CD14-positive monocyte (primary cell): ENCODE data around the gene NEO1. TPM values are rescaled to one million over a fixed set of nuclear protein-coding genes. Genes with fewer than 3 reads are reported as not detected.

Experiments used
- DNase-seq, 3 donors: peaks; one replicate each; pipeline ENCODE4 v3.0.0-alpha.2; 2011 to 2022
- H2AFZ ChIP-seq: 2 replicates; pipeline ENCODE4 v1.6.0; 2012; ENCODE audit warnings: mild to moderate bottlenecking, low read depth, low read length, inconsistent platforms; ENCODE audit not compliant: insufficient read depth, poor library complexity, severe bottlenecking
- H3K27ac ChIP-seq, 2 donors: 1 replicate in 1 of 2; 2 replicates in 1 of 2; pipeline ENCODE4 v1.5.1; 2012 to 2013; ENCODE audit warnings: low read length in 2 of 2, control low read depth in 1 of 2, inconsistent platforms in 1 of 2, low read depth in 1 of 2, mild to moderate bottlenecking in 1 of 2
- H3K27me3 ChIP-seq, 2 donors: one replicate each; pipeline versions ENCODE4 v1.6.0 to v1.6.1; 2011 to 2013; ENCODE audit warnings: low read length in 2 of 2; ENCODE audit not compliant: control insufficient read depth in 2 of 2, insufficient read depth in 2 of 2
- H3K36me3 ChIP-seq, 2 donors: replicated peaks in 1 of 2; 1 replicate in 1 of 2; 2 replicates in 1 of 2; pipeline versions ENCODE4 v1.5.1 to v1.6.1; 2012 to 2013; ENCODE audit warnings: low read length in 2 of 2, control low read depth in 1 of 2, inconsistent platforms in 1 of 2, mild to moderate bottlenecking in 1 of 2; ENCODE audit not compliant: insufficient read depth in 2 of 2, control insufficient read depth in 1 of 2
- H3K4me1 ChIP-seq, 2 donors: 1 replicate in 1 of 2; 2 replicates in 1 of 2; pipeline versions ENCODE4 v1.5.1 to v1.6.1; 2012 to 2013; ENCODE audit warnings: low read length in 2 of 2, control low read depth in 1 of 2, inconsistent platforms in 1 of 2, mild to moderate bottlenecking in 1 of 2, moderate library complexity in 1 of 2; ENCODE audit not compliant: insufficient read depth in 2 of 2, control insufficient read depth in 1 of 2
- H3K4me2 ChIP-seq: replicated peaks from 2 replicates; pipeline ENCODE3; 2012; ENCODE audit warnings: low read length, moderate library complexity, mild to moderate bottlenecking; ENCODE audit not compliant: poor library complexity, severe bottlenecking; ENCODE audit errors: extremely low read depth
- H3K4me3 ChIP-seq, 3 experiments: fragments of 200-600 bp in 1 of 3; sonication (generic) in 1 of 3; replicated peaks in 1 of 3; 1 replicate in 2 of 3; 2 replicates in 1 of 3; pipeline ENCODE4 v1.5.1; 2011 to 2013; ENCODE audit warnings: low read length in 3 of 3, mild to moderate bottlenecking in 3 of 3, control low read depth in 2 of 3, low read depth in 2 of 3, inconsistent platforms in 1 of 3, moderate library complexity in 1 of 3
- H3K79me2 ChIP-seq: 2 replicates; pipeline ENCODE4 v1.6.0; 2012; ENCODE audit warnings: mild to moderate bottlenecking, control low read depth, inconsistent platforms, low read length, moderate library complexity; ENCODE audit not compliant: insufficient read depth
- H3K9ac ChIP-seq: 2 replicates; pipeline ENCODE4 v1.6.0; 2017; ENCODE audit warnings: low read length, mild to moderate bottlenecking; ENCODE audit not compliant: insufficient read depth, poor library complexity, severe bottlenecking
- H3K9me3 ChIP-seq, 2 donors: replicated peaks in 1 of 2; 1 replicate in 1 of 2; 2 replicates in 1 of 2; pipeline versions ENCODE4 v1.5.1 to v1.6.1; 2012 to 2013; ENCODE audit warnings: low read length in 2 of 2, control low read depth in 1 of 2; ENCODE audit not compliant: control insufficient read depth in 1 of 2, insufficient read depth in 1 of 2
- H4K20me1 ChIP-seq: 2 replicates; pipeline ENCODE4 v1.6.0; 2012; ENCODE audit warnings: mild to moderate bottlenecking, low read length, control low read depth, moderate library complexity; ENCODE audit not compliant: insufficient read depth
- H3K27ac Mint-ChIP-seq, 7 donors: one replicate each; pipeline ENCODE4 v1.8.0; 2020; ENCODE audit warnings: mild to moderate bottlenecking in 7 of 7, mixed read lengths in 7 of 7, moderate library complexity in 6 of 7, inconsistent platforms in 2 of 7
- H3K27me3 Mint-ChIP-seq, 3 donors: one replicate each; pipeline ENCODE4 v1.8.0; 2021 to 2022; ENCODE audit warnings: low read depth in 3 of 3, mild to moderate bottlenecking in 3 of 3, mixed read lengths in 3 of 3, moderate library complexity in 3 of 3, inconsistent platforms in 1 of 3
- H3K36me3 Mint-ChIP-seq, 2 donors: one replicate each; pipeline ENCODE4 v1.8.0; 2020; ENCODE audit warnings: mixed read lengths in 2 of 2, inconsistent platforms in 1 of 2, mild to moderate bottlenecking in 1 of 2
- H3K4me1 Mint-ChIP-seq: one replicate; pipeline ENCODE4 v1.8.0; 2020; ENCODE audit warnings: mild to moderate bottlenecking, mixed read lengths
- H3K4me3 Mint-ChIP-seq, 2 donors: one replicate each; pipeline ENCODE4 v1.8.0; 2020; ENCODE audit warnings: mild to moderate bottlenecking in 2 of 2, mixed read lengths in 2 of 2, moderate library complexity in 1 of 2
- H3K9me3 Mint-ChIP-seq, 7 donors: one replicate each; pipeline ENCODE4 v1.8.0; 2020 to 2022; ENCODE audit warnings: mixed read lengths in 7 of 7, mild to moderate bottlenecking in 6 of 7, moderate library complexity in 6 of 7, inconsistent platforms in 2 of 7
- CTCF ChIP-seq: fragments of 200-600 bp; IDR thresholded peaks from one replicate; pipeline ENCODE4 v1.8.0; 2022; ENCODE audit warnings: antibody characterized with exemption, mild to moderate bottlenecking
- WGBS: methylation state at CpG from one replicate; pipeline ENCODE4 v1.1.5; 2013; ENCODE audit warnings: missing lambda C conversion rate; ENCODE audit not compliant: insufficient coverage; 5-methylcytosine and 5-hydroxymethylcytosine counted together
- intact Hi-C, 2 donors: fragments of 100-400 bp; cut with micrococcal nuclease; formaldehyde crosslinking; loops; one replicate each; pipeline versions ENCODE4 v1.15.0 to v1.15.1; 2023
- polyA plus RNA-seq, 3 donors: library from polyadenylated mRNA; depleted of rRNA in 1 of 3; unstranded in 2 of 3; stranded (reverse) in 1 of 3; fragments of 300-500 nt in 2 of 3; fragments of >200 nt in 1 of 3; fragmentation: Illumina TruSeq in 2 of 3; gene quantifications; 1 replicate in 2 of 3; 2 replicates in 1 of 3; pipeline ENCODE4 v1.2.3, GENCODE V29; 2012 to 2021

The NEO1 gene
- polyA plus RNA-seq, 3 donors: 0.03 to 0.06 TPM; not detected in 1

GRCh38 chr15:73283366-73283962 is 231.2 kb downstream of the NEO1 start:
- H3K9me3 ChIP-seq: no peaks in the 10 kb centered on the region
- no peak for DNase-seq
- H3K27me3 Mint-ChIP-seq: peaks cover 6 to 22% (median 17%) of the 10 kb centered on the region in 3 donors
- H3K4me3 Mint-ChIP-seq: no peak overlapping the region
- H3K4me3 ChIP-seq: no peak overlapping the region
- H2AFZ ChIP-seq: no peak overlapping the region
- H3K9ac ChIP-seq: no peak overlapping the region
- peaks cover 0 to 4% of the 10 kb centered on the region in 2 donors for H3K27me3 ChIP-seq
- H3K9me3 Mint-ChIP-seq: no peaks in the 10 kb centered on the region
- no peaks in the 10 kb centered on the region for H3K36me3 Mint-ChIP-seq
- H4K20me1 ChIP-seq: no peaks in the 10 kb centered on the region
- H3K27ac Mint-ChIP-seq: no peak overlapping the region
- peaks cover 36% of the 10 kb centered on the region for H3K4me1 Mint-ChIP-seq
- no peaks in the 10 kb centered on the region for H3K79me2 ChIP-seq
- intact Hi-C loops: loop anchor here in 1 of 2 donors (5.0 kb wide), 1 partner anchor 419 kb away; no protein-coding TSS in a partner anchor
- no peak overlapping the region for H3K27ac ChIP-seq
- TF ChIP-seq CTCF: no peak
- H3K4me1 ChIP-seq: peaks cover 35 to 36% of the 10 kb centered on the region in 2 donors
- H3K4me2 ChIP-seq: no peak overlapping the region
- 83% methylated on average over 1 of the region's 2 CpGs for WGBS
- no peaks in the 10 kb centered on the region for H3K36me3 ChIP-seq

DNA sequence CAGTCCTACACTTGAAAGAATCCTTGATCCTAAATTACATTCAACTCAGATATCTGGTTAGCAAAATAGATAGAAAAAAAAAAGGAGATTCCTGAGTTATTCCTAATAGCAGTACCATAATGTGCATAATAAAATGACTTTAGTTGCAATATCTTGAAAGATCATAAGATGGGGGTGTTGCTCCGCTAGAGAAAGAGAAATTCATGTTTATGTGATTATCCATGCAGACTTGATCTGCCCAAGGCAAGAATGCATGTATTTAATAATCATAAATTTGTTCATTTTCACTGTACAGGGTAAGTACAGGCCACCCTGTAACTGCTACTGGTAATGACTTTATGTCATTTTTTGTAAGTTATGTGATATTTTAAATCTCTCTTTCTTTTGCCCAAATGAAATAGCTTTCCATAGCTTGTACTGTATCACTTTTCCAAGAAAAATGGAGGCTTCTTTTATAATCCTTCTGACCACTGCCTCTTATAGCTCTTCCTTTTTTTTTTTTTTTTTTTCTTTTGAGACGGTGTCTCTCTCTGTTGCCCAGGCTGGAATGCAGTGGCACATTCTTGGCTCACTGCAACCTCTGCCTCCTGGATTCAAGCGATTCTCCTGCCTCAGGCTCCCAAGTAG is 231.9 kb downstream of the NEO1 start:
- peaks cover 43% of the 10 kb centered on the region for H3K4me1 Mint-ChIP-seq
- no peaks in the 10 kb centered on the region for H3K36me3 Mint-ChIP-seq
- H3K36me3 ChIP-seq: no peaks in the 10 kb centered on the region
- peaks cover 6 to 15% (median 13%) of the 10 kb centered on the region in 3 donors for H3K27me3 Mint-ChIP-seq
- no peak overlapping the region for H3K4me3 Mint-ChIP-seq
- H3K9ac ChIP-seq: no peak overlapping the region
- WGBS: 100% methylated on average over 1 of the region's 3 CpGs
- H3K4me1 ChIP-seq: peaks cover 42 to 43% of the 10 kb centered on the region in 2 donors
- H3K27ac ChIP-seq: no peak overlapping the region
- peak in 2 of 3 donors; percentile 36 to 51 for DNase-seq
- no peaks in the 10 kb centered on the region for H3K79me2 ChIP-seq
- intact Hi-C loops: loop anchor here (2.0 to 5.0 kb wide), 2 partner anchors 418 to 421 kb away; no protein-coding TSS in a partner anchor
- peaks cover 0 to 4% of the 10 kb centered on the region in 2 donors for H3K27me3 ChIP-seq
- H3K4me3 ChIP-seq: no peak overlapping the region
- H3K9me3 ChIP-seq: no peaks in the 10 kb centered on the region
- H3K4me2 ChIP-seq: no peak overlapping the region
- peak; percentile 80 for TF ChIP-seq CTCF
- H3K27ac Mint-ChIP-seq: no peak overlapping the region
- H4K20me1 ChIP-seq: no peaks in the 10 kb centered on the region
- no peak overlapping the region for H2AFZ ChIP-seq
- H3K9me3 Mint-ChIP-seq: no peaks in the 10 kb centered on the region
